B cell (primary cell): ENCODE results near the gene HOXC4.

Experiments used
- CTCF ChIP-seq: fragments of 200-600 bp; IDR thresholded peaks from one replicate; pipeline ENCODE4 v1.8.0; 2022; ENCODE audit warnings: antibody characterized with exemption, mild to moderate bottlenecking
- EZH2 ChIP-seq: IDR thresholded peaks from 2 replicates; pipeline ENCODE4 v1.6.1; 2012; ENCODE audit warnings: borderline replicate concordance, low read depth, mild to moderate bottlenecking, moderate library complexity, low read length; ENCODE audit not compliant: insufficient read depth, poor library complexity, severe bottlenecking

- no peak for TF ChIP-seq CTCF
- TF ChIP-seq EZH2: no peak
Measured at GRCh38 chr12:54042970-54043853, 10.4 kb upstream of the HOXC4 start.
